MV-4-11 (cell line): ENCODE results near the gene ZBTB48.

Experiments
- DNase-seq: peaks from one replicate; lab custom pipeline; 2025; lab: John Stamatoyannopoulos, UW

Gene ZBTB48

DNA sequence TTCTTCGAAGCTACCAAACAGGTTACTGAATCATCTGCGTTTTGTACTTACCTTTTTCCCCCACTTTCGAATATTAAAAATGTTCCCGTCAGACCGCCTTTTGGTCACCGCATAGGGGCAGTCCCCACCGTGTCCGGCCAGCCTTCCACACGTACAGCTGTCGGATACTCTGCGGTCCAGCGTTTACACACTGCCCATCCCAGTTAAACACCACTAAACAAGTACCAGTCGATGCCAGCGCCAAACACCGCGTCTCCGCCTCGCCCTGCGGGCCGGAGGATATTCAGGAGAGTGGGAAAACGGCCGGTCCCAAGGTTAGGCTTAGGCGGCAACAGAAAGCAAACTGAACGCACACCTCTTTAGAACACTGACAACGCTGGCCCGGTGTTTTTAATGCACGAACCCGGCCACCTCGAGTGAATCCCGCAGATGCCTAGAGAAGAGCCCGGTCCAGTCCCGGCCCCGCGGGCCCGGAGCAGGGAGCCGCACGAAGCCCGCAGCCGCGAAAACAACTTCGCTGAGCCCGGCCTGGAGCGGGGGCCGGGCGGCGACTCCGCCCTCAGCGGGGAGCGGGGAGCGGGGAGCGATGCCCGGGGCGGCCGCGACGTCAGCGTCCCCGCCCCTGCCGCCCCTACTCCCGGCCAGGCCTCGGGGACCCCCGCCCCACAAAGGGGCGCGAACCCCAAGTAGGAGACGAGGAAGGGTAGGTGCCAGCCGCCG lies 33.0 kb downstream of the ZBTB48 start:
- DNase-seq = peak; percentile 42

DNA sequence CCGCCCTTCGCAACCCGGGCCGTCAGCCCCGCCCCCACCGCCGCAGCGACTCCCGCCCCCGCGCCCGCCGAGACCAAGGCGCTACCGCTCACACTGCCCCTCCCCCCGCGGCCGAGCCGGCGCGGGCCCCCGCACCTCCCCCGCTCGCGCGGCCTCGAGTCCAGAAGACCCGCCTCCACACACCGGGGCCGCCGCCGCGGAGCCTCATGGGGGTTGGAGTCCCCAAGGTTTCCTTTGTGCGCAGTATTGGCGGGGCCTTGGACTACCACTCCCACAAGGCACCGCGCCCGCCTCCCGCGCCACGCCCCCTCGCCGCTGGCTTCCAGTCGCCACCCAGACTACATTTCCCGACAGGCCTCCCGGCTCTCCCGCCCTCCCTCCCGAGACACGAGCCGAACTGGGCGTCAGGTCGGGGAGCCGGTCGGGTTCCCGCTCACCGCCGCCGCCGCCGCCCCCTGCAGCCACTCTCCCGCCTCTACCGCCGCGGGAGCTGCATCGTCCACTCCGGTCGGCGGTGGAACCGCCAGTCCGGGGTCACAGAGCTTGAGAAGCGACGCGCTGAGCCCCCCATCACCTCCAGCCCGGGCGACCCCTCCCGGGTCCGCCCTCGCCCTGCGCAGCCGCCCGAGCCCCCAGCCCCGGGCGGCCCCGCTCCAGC lies 33.7 kb downstream of the ZBTB48 start, which contains the start of gene PHF13:
TSS of gene PHF13 (plus strand) at position 371 of the 658 bp plus-strand sequence. CDS start 336 bp downstream, outside the sequence.
- DNase-seq = peak; percentile 98

DNA sequence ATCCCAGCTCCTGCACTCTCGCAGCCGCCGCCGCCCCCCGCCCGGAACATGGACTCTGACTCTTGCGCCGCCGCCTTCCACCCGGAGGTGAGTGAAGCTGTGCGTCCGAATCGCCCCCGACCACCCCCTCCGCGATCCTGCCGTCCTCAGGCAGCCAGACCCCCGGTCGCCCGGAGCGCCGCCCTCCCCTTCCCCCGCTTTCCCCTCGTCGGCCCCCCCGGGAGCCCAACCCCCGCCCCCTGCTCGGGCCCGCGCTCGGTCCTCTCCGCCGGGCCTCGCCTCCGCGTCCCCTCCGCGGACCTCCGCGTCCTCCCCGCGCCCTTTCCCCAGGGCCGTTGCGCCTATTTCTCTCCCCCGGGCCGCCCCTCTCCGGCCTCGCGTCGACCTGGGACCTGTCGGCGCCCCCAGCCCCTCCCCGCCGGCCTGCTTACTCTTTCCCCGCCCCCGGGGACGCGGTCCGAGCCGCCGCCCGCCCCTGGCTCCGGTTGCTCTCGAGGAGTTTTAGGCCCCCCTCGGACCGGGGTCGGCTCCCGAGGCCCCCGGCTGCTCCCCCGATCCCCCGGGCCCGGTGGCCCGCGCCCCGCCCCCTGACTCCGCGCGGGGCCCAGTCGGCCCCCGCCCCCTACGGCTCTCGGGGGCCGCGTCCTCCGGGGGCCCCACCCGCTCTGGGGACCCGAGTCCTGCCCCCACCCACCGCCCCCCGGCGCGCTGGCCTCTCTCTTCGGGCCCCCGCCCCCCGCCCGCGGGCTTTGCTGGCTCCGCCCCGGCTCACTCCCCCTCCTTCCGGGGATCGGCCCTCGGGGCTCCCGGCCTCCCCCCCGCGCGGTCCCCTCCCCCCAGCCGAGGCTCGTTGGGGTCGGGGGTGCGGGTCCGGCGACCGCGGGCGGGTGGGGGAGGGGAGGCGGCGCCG lies 34.5 kb downstream of the ZBTB48 start:
- DNase-seq = no peak

DNA sequence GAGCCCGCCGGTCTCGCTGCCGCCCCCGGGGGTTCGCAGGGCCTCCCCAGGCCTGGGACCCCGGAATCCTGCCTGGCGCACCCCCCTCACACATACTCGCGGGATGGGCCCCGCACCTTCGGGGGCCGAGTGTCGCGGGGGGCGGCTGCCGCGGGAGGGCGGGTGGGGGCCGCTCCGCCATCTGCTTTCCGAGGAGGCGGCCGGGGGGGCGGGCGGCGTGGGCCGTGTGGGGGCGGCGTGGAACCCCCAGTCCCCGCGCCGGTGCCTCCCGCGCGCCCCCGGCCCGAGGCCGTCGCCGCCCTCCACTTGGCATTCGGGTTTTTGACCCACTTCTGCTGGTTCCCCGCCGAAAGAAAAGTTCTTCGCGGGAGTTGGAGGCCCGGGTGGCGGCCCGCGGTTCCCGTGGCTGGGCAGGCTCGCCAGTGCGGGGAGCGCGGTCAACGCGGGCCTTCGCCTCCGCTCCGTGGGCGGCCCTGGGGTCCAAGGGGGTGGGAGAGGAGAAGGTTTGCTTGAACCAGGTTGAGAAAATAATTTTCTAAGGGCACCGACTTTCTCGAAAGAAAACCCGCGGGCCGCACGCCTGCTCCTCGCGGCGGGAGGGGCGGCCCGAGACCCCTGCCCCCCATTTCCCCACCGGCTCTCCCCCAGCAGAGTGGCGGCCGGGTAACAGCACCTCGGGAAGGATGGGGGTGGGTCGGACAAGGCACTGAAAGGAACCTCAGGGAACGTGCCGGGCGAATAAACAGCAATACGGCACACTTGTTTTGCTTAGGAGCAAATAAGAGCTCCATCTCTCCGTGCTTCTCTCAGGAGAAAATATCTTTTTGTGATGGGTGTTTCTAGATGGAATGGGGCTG lies 35.4 kb downstream of the ZBTB48 start:
- DNase-seq = no peak

DNA sequence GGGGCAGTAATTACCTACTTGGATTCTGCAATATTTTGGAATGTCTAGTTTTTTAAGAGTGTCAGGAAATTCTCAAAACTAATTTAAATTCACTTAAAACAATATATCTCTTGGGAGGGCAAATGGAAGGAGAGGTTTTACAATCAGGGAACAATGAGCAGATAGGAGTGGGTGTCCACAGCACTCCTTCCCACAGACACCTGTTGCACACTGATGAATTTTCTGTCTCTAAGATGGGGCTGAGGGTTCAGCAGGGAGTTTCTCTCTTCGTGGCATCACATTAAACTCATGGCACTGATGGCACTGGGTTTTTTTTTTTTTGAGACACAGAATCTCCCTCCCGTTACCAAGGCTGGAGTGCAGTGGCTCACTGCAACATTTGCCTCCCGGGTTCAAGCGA lies 39.3 kb downstream of the ZBTB48 start:
- DNase-seq = no peak

DNA sequence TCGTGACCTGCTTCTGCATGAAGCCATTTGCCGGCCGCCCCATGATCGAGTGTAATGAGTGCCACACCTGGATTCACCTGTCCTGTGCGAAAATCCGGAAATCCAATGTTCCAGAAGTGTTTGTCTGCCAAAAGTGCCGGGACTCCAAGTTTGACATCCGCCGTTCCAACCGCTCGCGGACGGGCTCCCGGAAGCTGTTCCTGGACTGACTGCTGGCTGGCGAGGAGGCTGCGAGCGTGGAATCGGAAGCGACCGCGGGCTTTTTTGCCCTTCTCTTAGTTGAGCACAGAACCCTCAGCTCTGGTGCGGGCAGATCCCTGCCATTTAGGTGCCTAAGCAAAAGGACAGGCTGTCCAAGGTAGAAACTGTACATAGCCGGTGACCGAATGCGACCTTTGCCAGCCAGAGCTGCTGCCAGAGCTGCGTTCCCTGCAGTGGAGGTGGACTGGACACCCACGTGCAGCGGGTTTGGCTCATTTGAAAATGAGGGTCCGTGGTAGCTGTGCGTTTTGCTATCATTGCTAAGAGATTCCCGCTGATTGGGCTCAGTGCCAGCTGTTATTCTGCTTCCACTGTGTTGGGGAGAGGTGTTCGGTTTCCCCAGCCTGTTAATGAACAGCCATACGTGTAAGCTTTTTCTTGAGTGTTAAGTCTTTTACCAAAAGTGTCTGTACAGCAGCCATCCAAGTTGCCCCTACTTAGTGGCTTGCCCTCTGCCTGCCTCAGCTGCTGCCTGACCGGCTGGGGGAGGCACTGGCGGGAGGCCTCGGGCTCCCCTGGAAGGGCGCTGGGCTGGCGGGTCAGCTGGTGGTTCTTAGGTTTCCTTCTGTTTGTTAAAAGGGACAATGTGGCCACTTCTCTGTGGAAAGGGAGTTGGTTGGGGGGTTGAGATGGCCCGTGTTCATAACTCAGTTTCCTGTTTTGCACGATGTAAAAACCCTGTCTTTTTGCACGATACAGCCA lies 41.9 kb downstream of the ZBTB48 start:
- no peak for DNase-seq

DNA sequence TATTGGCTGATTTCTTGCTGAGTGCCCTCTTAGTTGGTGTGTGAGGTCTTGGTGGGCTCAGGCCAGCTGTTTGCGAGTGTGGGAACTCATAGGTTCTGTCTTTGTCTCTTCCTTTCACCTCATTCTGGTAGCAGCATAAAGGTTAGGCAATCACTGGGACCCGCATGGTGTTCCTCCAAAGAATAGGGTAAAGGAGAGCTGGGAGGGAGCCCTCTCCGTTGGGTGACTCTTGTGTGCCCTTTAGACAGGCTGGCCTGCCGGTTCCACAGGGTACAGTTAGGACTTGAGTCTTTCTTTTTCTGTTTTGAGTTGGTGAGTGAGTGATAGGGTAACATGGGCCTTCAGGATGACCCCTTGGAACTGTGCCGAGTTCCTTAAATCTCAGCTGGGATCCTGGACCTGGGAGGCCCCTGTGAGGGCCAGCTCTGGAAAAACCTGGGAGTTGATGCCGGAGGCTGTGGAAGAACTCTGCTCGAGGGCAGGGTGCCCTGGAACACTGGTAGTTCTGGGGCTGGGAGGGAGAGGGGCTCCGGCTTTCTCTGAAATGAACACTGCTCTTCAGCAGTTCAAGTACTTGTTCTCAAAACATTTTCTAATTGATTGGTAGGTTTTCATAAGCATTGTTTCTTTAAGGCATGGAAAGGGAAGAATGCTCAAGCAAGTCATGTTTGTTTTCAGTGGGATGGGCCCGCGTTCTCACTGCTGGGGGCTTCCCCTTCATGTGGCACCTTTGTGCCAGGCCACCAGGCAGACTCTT lies 42.8 kb downstream of the ZBTB48 start:
- DNase-seq = no peak

DNA sequence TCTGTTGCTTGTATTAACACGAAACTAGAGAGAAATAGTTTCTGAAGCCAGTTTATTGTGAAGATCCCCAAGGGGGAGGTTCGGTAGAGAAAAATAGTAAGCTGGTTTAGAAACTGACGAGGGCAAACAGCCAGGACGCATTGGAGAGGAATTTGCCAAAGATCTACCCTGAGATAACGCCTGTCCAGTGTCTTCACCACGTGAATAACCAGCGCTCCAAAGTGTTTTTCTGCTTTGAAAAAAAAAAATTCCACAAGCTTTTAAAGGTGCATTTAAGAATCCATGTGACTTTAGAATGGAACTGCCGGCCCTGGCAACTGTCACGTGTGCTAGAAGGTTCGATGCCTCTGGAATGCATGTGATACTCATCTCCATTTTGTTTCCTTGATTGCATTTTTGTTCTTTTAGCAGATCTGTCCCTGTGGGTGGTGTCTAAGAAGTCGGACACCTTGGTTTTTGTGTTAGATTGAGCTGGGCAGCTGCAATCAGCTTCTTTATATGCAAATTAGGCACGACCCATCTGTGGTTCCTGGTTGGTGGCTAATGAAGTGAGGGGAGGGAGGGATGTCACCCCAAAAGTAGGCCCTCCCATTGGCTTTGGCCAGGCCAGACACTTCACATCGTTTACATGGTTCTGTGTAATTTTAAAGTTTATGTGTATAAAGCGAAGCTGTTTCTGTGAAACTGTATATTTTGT lies 43.6 kb downstream of the ZBTB48 start:
- no peak for DNase-seq

DNA sequence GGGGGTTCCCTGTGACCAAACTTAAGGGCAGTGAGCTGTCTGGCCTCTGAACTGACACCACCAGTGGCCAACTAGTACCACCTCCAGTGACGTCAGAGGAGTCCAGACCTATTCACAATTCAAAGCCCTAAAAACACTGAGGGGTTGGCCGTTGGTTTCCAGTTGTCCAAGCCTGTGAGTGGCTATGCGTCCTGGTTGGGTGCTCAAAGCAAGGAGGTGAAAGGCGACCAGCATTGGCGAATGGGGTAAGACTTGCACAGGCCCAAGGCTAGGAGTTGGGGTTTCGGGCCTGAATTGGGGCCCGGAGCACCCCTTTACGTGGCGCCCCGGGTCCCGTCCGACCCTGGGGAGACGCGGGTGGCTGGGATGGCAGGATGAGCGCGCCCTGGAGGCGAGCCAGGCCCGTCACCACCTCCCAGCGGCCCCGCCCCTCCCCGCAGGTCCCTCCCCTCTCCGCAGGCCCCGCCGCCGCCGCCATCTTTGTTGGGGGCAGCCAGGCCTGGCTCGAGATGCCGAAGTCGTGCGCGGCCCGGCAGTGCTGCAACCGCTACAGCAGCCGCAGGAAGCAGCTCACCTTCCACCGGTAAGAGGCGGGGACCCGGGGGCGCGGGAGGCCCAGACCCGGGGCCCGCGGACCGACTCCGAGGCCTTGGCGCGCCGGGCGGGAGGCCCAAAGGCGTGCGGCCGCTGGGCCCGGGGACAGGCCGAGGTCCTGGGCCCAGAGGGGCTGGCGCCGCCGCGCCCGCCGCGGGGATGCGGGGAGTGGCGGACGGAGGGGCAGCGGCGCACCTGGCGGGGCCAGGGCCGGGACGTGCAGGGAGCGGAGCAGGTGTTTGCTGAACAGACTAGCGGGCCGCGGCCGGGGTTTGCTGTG lies 45.2 kb downstream of the ZBTB48 start, which contains the start of gene THAP3:
TSS of gene THAP3 (plus strand) at position 159 of the 874 bp plus-strand sequence. CDS start at position 510, 351 bp downstream.
- DNase-seq = peak; percentile 71

DNA sequence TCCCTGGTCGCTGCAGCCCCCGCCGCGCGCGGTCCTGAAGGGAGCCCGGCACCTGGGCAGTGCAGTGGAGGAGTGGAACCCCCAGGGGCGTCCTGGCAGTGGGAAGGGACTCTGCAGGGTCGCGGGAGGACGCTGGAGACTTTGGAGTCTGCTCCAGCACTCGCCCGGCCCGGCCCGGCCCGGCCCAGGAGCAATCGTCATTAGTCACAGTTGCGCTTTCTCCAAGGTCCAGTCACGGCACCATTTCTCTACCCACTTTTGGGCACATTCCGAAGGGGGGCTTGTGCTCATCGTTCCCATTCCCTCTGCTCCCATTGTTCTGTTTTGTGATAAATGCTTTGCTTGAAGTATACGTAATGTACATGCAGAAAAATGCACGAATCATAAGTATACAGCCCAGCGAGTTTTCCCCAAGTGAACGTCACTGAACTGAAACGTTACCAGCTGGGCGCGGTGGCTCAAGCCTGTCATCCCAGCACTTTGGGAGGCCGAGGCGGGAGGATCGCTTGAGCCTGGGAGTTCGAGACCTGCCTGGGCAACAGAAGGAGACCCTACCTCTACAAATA lies 45.9 kb downstream of the ZBTB48 start:
- DNase-seq = peak; percentile 25

DNA sequence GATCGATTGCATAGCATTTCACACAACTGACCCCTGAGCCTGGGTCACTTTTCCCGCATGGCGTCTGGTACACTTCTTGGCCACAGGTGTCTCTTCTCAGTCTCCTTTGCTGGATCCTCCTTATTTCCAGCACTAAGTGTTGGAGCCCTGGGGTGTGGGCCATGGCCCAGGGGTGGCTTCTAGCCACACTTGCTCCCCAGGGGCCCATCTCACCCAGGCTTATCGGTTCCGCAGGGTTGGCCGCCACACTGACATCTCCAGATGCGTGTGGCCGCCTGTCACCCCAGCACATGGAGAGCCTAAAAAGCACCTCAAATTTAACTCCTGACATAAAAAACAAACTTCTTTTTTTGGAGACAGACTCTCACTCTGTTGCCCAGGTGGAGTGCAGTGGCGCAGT lies 47.2 kb downstream of the ZBTB48 start:
- no peak for DNase-seq

DNA sequence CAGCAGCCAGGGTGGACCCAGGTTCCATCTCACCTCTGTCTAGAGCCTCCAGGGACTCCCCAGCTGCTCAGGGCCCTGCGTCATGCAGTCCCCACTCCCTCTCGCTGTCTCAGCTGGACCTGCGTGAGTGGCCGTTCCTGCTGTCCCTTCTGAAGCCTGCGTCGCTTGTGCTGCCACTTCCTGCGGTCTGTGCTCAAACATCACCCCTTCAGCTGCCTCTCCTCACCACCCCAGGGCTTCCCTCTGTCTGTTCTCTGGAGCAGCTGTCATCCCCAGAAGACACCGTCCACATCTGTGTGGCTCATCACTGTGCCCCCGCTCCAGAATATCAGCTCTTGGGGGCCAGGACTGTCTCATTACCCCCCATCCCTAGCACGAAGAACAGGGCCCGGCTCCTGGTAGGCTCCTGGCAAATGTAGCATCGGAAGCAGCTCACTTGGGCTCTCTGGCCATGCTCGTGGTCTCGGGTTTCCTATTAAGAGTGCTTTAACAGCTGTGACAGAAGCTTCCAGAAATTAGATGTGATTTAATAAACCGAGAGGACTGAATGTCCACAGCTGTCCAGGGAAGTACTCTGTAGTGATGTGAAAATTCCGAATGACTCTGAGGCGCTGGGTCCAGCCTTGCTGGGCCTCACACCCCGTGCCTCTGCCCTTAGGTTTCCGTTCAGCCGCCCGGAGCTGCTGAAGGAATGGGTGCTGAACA lies 48.2 kb downstream of the ZBTB48 start:
- DNase-seq = no peak

DNA sequence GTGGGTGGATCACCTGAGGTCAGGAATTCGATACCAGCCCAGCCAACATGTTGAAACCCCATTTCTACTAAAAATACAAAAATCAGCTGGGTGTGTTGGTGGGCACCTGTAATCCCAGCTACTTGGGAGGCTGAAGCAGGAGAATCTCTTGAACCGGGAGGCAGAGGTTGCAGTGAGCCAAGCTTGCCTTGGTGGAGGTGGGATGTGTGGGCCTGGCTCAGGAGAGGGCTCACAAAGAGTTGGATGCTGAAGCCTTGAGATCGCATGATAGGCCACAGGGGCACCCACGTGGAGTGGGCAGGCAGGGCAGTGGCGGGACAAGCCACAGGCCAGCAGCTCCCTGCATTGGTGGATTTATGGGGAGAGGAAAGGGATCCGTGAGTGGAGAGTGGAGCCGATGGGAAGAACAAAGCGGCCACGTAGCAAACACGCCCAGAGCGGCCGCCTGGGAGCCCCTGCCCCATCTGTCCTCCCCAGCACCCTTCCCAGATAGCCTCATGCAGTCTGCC lies 49.2 kb downstream of the ZBTB48 start:
- DNase-seq = no peak

DNA sequence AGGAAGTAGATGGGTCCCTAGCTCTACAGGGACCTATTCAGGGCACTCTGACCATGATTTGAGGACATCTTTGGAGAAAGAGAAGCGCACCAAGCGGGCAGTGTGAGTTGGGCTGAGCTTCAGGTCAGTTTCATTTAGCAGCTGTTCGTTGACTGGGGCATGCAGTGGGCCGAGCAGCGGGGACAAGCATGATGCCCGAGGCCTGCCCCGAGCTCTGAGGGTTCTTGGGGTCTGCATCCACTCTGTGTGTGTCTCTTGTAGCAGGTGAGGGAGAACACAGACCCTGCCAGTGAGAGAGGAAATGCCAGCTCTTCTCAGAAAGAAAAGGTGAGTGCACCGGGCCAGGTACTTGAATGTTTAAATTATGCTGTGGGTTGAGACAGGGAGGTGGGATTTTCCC lies 50.2 kb downstream of the ZBTB48 start:
- DNase-seq = no peak

DNA sequence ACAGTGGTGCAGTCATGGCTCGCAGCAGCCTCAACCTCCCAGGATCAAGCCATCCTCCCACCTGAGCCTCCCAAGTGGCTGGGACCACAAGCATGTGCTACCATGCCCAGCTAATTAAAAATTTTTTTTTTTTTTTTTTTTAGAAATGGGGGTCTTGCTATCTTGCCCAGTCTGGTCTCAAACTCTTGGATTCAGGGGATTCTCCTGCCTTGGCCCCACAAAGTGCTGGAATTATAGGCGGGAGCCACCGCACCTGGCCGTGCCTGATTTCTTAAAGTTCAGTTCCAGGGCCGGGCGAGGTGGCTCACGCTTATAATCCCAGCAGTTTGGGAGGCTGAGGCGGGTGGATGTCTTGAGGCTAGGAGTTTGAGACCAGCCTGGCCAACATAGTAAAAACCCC lies 51.3 kb downstream of the ZBTB48 start:
- no peak for DNase-seq

DNA sequence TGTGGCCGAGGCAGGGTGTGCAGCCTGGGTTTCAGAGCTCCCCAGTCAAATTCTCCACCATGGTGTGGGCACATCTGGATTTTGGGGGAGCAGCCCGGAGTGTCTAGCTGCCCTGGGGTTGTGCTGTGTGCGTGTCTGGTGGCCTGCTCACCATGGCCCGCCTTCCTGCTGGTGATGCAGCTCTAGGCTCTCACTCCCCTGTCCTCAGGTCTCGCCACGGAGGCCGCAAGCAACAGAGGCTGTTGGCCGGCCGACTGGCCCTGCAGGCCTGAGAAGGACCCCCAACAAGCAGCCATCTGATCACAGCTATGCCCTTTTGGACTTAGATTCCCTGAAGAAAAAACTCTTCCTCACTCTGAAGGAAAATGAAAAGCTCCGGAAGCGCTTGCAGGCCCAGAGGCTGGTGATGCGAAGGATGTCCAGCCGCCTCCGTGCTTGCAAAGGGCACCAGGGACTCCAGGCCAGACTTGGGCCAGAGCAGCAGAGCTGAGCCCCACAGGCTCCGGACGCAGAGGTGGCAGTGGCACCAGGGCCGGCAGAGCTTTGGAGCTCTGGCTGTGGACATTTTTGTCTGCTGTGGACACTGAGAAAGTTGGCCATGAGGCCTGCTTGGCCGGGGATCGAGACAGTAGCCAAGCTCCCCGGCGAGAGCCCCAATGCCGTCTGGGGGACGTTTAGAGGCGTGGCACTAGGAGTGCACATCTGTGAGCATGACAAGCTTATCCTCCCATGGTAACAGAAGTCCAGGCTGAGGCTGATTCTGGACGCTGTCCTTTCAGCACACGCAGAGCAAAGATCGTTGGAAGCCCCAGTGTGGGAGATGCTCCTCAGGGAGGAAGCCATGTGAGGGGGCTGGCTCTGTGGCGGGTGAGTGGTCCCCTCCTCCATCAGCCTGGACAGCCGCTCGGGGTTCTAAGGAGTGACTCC lies 53.1 kb downstream of the ZBTB48 start:
- DNase-seq = no peak
